HG03575 (cell line): ENCODE results near the gene FAM240A.

Source experiments
- ATAC-seq: cut with Tn5 transposase; IDR thresholded peaks from one replicate; pipeline ENCODE4 v1.9.1; 2021; ENCODE audit not compliant: unreplicated experiment, insufficient number of reproducible peaks, low FRiP score; ENCODE audit errors: extremely low read depth

Gene FAM240A

GRCh38 chr3:46619845-46620778 is 7.8 kb downstream of the FAM240A start:
- no peak for ATAC-seq

DNA sequence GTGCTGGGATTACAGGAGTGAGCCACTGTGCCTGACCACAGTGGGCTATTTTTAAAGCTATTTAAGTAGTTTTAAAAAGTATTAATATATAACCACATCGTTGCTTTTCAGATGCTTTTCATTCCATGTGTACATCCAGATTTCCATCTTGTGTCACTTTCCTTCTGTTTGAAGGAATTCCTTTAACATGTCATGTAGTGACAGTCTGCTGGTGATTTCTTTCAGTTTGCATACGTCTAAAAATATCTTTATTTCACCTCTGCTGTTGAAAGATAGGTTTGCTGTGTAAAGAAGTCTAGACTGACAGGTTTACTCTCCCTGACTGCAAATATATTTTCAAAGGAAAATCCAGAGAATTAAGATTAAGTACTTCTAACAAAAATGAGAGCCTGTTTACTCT is 12.2 kb downstream of the FAM240A start:
- no peak for ATAC-seq

- no peak for ATAC-seq
Measured at GRCh38 chr3:46624975-46625490, 12.7 kb downstream of the FAM240A start.

DNA sequence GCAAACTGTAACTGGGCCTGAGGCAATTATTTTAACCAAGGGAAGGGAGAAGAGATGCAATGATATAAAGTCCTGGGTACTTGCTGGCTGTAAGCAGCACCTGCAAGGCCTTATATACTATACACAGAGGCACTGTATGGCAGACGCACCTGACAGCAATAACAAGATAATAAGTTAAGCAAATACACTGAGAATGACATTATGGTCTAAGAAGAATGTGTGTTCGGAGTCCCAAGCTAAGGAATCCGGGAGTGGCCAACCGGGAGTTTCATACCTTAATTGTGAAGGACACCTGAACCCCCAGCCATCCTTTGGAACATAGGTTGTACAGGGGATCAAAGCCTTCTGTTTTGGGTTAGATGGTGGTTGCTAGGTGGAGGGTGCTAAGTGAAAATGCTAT is 13.7 kb downstream of the FAM240A start:
- no peak for ATAC-seq

- no peak for ATAC-seq
Measured at GRCh38 chr3:46627078-46627477, 14.8 kb downstream of the FAM240A start.

- no peak for ATAC-seq
Measured at GRCh38 chr3:46628901-46629369, 16.6 kb downstream of the FAM240A start.

GRCh38 chr3:46629551-46630517 is 17.5 kb downstream of the FAM240A start:
- no peak for ATAC-seq

GRCh38 chr3:46632792-46633191 is 20.5 kb downstream of the FAM240A start:
- no peak for ATAC-seq

GRCh38 chr3:46634856-46635255 is 22.5 kb downstream of the FAM240A start:
- ATAC-seq = no peak

GRCh38 chr3:46639221-46639620 is 26.9 kb downstream of the FAM240A start:
- ATAC-seq = no peak

GRCh38 chr3:46640927-46641326 is 28.6 kb downstream of the FAM240A start:
- ATAC-seq = no peak

DNA sequence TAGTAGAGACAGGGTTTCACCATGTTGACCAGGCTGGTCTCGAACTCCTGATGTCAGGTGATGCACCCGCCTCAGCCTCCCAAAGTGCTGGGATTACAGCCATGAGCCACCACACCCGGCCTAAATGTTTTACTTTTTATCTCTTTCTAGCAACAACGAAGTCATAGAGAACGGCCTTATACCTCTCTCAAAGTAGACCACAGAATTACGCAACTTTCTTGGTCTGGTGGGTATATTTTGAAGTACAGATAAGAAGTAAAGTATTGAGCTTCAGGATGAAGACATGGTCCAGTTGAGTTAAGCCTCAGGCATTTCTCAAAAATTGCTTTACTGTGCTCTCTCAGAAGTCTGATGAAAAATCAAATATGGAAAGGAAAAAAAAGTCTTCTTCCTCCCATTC is 30.6 kb downstream of the FAM240A start:
- no peak for ATAC-seq

DNA sequence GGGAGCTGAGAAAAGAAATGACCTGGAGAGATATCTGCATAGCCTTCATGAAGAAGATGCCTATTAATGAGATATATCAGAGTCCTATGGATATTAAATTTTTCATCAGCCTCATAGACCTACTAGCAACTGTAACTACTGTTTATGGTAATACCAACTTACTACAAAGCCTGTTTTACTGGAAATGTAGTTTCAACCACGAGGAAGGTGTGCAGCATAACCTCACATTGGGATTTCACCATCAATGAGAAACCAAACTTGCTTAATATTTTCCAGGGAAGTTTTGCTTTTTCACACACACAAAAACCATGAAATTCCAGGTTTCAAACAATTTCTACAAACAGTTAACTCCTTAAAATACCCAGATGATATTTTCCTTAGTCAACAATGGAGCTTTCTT is 31.4 kb downstream of the FAM240A start:
- no peak for ATAC-seq

GRCh38 chr3:46646700-46647099 is 34.4 kb downstream of the FAM240A start:
- no peak for ATAC-seq

GRCh38 chr3:46648096-46648495 is 35.8 kb downstream of the FAM240A start:
- no peak for ATAC-seq

DNA sequence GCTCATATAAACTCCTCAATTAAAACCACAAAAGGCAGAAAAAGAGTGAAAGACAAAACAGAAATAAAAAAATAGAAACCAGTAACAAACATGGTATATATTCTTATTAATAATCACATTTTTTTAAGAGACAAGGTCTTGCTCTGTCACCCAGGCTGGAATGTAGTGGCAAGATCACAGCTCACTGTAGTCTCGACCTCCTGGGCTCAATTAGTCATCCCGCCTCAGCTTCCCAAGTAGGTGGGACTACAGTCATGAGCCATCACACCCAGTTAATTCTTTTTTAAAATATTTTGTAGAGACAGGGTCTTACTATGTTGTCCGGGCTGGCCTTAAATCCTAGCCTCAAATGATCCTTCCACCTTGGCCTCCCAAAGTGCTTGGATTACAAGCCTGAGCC is 37.1 kb downstream of the FAM240A start:
- no peak for ATAC-seq

- no peak for ATAC-seq
Measured at GRCh38 chr3:46651084-46651483, 38.8 kb downstream of the FAM240A start.

- no peak for ATAC-seq
Measured at GRCh38 chr3:46655271-46655670, 42.9 kb downstream of the FAM240A start.

GRCh38 chr3:46656778-46657556 is 44.6 kb downstream of the FAM240A start:
- ATAC-seq = no peak
